Measurements from ENCODE around the gene MAP3K3. TPM values are rescaled to one million over a fixed set of nuclear protein-coding genes. Genes with fewer than 3 reads are reported as not detected.
A peak's percentile ranks its signal among the peaks of the same experiment; 100 is the strongest.

MAP3K3 gene
- total RNA-seq, 4 donors from 2014 or later: 31.6 to 55.1 (median 44.3) TPM

- no peak for DNase-seq (ENCODE audit: low spot score in 2 of 2)
- H3K27ac ChIP-seq: no peak overlapping the region
Observed at GRCh38 chr17:63696381-63696961, 74.3 kb downstream of the MAP3K3 start.

GRCh38 chr17:63697341-63698286 lies 75.4 kb downstream of the MAP3K3 start:
- Histone ChIP-seq H3K27ac (no peak overlapping the region), H3K36me3 (peaks cover 23% of the 10 kb centered on the region), H3K9me3 (no peaks in the 10 kb centered on the region), H3K4me3 (peak overlapping the region; percentile 78), H3K27me3 (no peaks in the 10 kb centered on the region), H3K4me1 (peaks cover 43% of the 10 kb centered on the region)
- TF ChIP-seq POLR2A (IDR thresholded peaks at IDR 0.05) (no peak), CTCF (IDR thresholded peaks at IDR 0.05) (peak in 1 of 2 donors; percentile 60)
- DNase-seq (ENCODE audit: low spot score in 2 of 2): no peak
- WGBS: 53% methylated on average over 10 of the region's 22 CpGs

More at GRCh38 chr17:63696381-63696961, 74.3 kb downstream of the MAP3K3 start:
- Histone ChIP-seq H3K4me1 (peaks cover 41% of the 10 kb centered on the region), H3K4me3 (no peak overlapping the region), H3K27me3 (no peaks in the 10 kb centered on the region), H3K36me3 (peaks cover 35% of the 10 kb centered on the region), H3K9me3 (no peaks in the 10 kb centered on the region)
- TF ChIP-seq POLR2A (IDR thresholded peaks at IDR 0.05): no peak
- no peak for TF ChIP-seq POLR2AphosphoS5 (IDR thresholded peaks at IDR 0.05)
- TF ChIP-seq CTCF (IDR thresholded peaks at IDR 0.05): peak in 1 of 2 donors; percentile 16
- 70% methylated on average over 6 of the region's 9 CpGs for WGBS

GRCh38 chr17:63698381-63698885 lies 76.2 kb downstream of the MAP3K3 start:
- TF ChIP-seq POLR2AphosphoS5 (IDR thresholded peaks at IDR 0.05) (no peak), EP300 (IDR thresholded peaks at IDR 0.05) (no peak), POLR2A (IDR thresholded peaks at IDR 0.05) (no peak), CTCF (IDR thresholded peaks at IDR 0.05) (no peak)
- H3K27me3 ChIP-seq: no peaks in the 10 kb centered on the region
- no peak for DNase-seq (ENCODE audit: low spot score in 2 of 2)
- peaks cover 43% of the 10 kb centered on the region for H3K4me1 ChIP-seq
- H3K36me3 ChIP-seq: peaks cover 23% of the 10 kb centered on the region
- H3K27ac ChIP-seq: peak overlapping the region; percentile 82
- H3K4me3 ChIP-seq: peak overlapping the region; percentile 78
- 51% methylated on average over 9 of the region's 24 CpGs for WGBS
- H3K9me3 ChIP-seq: no peaks in the 10 kb centered on the region

- Histone ChIP-seq H3K4me3 (peak overlapping the region; percentile 78), H3K9me3 (no peaks in the 10 kb centered on the region), H3K27ac (peak overlapping the region; percentile 82), H3K27me3 (no peaks in the 10 kb centered on the region), H3K4me1 (peaks cover 43% of the 10 kb centered on the region), H3K36me3 (peaks cover 23% of the 10 kb centered on the region)
- WGBS: 2% methylated on average over 21 of the region's 45 CpGs
- DNase-seq (ENCODE audit: low spot score in 2 of 2): peak in 1 of 2 donors; percentile 78
- no peak for TF ChIP-seq CTCF (IDR thresholded peaks at IDR 0.05)
- TF ChIP-seq EP300 (IDR thresholded peaks at IDR 0.05): no peak
- TF ChIP-seq POLR2AphosphoS5 (IDR thresholded peaks at IDR 0.05): no peak
- no peak for TF ChIP-seq POLR2A (IDR thresholded peaks at IDR 0.05)
Observed at GRCh38 chr17:63698886-63699637, 76.8 kb downstream of the MAP3K3 start.

Measured in suprapubic skin (tissue), 4 donors.